Activated CD8-positive, alpha-beta memory T cell treated with anti-CD3 and anti-CD28 coated beads for 1 hour (primary cell): ENCODE measurements around the gene SMARCD1.
"Not testable (repeated sequence)": the region's sequence is repeated elsewhere in the genome, so short reads cannot be mapped to it uniquely, and the experiment has no call there.

Source experiments
- DNase-seq, 2 donors: peaks; one replicate each; pipeline ENCODE4 v3.0.0-alpha.2; 2020; ENCODE audit warnings: low read depth in 1 of 2; ENCODE audit errors: extremely low read depth in 1 of 2

SMARCD1 gene

GRCh38 chr12:50075808-50076170 lies 9.4 kb upstream of the SMARCD1 start:
- DNase-seq: no peak

DNA sequence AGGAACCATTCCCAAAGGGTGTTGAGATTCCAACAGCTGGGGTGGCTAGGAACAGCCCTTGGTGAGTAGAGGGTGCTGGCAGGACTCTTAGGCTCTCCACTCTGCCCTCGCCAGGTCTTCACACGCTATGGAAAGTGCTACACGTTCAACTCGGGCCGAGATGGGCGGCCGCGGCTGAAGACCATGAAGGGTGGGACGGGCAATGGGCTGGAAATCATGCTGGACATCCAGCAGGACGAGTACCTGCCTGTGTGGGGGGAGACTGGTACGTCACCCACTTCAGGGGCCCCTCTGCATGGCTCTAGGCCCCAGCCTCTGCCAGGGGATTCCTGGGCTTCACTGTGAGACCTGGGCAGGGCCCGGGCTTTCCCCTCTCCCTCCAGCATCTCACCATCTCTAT lies 8.0 kb upstream of the SMARCD1 start:
- no peak for DNase-seq

- DNase-seq: no peak
These were observed 6.9 kb upstream of the SMARCD1 start for GRCh38 chr12:50078281-50078680.

DNA sequence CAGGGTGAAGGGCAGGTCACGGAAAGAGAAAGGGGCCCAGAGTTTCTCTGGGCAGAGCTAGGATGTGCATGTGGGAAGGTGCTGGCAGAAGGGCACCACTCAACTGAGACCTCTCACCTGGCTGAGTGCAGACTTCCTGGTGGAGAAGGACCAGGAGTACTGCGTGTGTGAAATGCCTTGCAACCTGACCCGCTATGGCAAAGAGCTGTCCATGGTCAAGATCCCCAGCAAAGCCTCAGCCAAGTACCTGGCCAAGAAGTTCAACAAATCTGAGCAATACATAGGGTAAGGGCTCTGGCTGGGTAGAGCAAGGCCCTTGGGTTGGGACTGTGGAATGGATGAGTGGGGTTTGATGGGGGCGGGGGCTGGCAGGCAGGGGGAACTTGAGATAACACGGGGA lies 5.4 kb upstream of the SMARCD1 start:
- DNase-seq: no peak

GRCh38 chr12:50081096-50081808 lies 3.9 kb upstream of the SMARCD1 start:
- DNase-seq: no peak

GRCh38 chr12:50082644-50083043 lies 2.5 kb upstream of the SMARCD1 start:
- DNase-seq: no peak

DNA sequence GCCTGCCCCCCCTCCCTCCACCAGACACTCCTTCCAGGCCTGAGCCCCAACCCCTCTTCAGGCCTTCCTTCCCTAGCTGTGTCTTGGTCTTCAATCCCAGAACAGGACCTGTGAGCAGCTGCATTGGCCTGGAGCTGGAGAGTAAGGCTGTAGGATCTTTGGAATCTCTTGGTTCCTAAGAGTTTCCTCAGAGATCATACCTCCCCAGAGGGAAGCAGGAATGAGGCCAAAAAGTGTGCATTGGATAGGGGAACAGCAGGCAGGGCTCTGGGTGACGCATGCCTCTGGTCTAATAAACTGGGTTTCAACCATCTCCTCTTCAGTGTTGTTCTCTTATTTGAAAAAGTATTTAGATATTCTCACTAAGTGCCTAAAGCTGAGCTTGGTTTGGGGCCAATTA lies 1.8 kb upstream of the SMARCD1 start:
- no peak for DNase-seq

GRCh38 chr12:50084409-50084774 lies 750 bp upstream of the SMARCD1 start:
- not testable (repeated sequence) for DNase-seq

DNA sequence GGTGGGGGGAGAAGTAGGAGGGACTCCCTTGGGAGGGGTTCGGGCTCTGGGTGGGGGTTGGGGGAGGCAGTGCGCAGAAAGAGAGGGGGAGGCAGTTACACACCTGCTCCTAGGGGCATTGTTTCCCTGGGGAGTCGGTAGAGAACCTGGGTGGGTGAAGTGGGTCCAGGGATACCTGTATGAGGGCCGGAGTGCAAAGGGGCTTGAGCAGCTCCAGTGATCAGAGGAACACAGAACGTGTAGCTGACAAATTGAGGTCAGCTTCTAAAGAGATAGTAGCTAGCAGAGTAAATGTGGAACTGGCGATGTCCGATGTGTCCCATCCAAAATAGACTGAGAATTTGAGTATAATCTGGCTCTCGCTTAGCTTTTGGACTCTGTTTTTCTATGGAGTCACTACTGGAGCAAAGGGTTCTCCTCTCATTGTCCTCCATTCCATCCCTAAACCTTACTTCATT lies 502 bp downstream of the SMARCD1 start:
- peak in 1 of 2 donors; percentile 25 for DNase-seq

- no peak for DNase-seq
These were observed 1.0 kb downstream of the SMARCD1 start for GRCh38 chr12:50086148-50086547.

- DNase-seq: no peak
These were observed 2.0 kb downstream of the SMARCD1 start for GRCh38 chr12:50087151-50087550.

- no peak for DNase-seq
These were observed 2.9 kb downstream of the SMARCD1 start for GRCh38 chr12:50087995-50088394.

DNA sequence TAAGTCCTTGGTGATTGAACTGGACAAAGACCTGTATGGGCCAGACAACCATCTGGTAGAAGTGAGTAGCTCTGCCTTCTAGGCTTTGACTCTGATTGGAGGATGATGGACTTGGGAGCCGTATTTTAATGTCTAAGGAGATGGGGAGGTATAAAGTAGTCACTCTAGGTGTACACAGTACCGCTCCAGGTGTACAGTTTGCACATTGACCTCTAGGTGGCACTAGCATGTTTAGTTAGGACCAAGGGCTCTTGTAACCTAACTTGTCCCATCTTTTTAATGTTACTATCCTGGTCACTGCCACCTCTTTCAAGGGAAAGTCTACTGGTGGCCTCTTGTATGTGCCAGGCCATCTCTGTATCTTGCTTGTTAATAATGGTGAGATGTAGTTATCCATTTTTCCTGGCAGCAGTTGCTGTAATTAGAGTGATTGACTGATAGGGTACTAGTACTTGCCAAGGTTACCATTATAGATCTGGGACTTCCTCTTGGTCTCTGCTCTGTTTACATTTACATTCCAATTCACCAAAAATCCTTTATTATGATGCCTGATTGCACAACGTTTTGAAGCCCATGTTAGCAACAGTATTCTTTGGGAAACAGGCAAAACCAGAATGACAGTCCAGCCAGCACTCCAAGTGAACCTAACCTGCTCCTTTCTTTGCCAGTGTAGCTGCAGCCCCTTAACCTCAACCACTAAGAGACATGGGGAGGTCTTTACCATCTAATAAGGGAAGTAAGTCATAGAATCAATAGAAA lies 3.6 kb downstream of the SMARCD1 start:
- DNase-seq: peak in 1 of 2 donors; percentile 18

DNA sequence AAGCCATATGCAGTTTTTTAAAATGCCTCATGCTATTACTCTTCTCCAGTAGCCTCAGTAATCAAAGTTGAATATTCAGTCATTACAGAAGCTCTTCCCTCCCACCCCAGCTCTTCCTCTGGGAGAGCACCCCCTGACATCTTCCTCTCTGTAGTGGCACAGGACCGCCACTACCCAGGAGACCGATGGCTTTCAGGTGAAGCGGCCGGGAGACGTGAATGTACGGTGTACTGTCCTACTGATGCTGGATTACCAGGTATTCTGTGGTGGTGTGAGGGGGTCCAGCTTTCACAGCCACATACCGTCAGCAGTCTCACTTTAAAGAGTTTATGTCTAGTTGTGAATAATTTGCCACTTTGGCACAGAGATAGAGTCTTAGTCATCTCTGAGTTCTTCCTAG lies 4.6 kb downstream of the SMARCD1 start:
- DNase-seq: no peak

GRCh38 chr12:50090391-50090790 lies 5.2 kb downstream of the SMARCD1 start:
- DNase-seq: no peak

- DNase-seq: no peak
These were observed 12.8 kb downstream of the SMARCD1 start for GRCh38 chr12:50097952-50098351.

DNA sequence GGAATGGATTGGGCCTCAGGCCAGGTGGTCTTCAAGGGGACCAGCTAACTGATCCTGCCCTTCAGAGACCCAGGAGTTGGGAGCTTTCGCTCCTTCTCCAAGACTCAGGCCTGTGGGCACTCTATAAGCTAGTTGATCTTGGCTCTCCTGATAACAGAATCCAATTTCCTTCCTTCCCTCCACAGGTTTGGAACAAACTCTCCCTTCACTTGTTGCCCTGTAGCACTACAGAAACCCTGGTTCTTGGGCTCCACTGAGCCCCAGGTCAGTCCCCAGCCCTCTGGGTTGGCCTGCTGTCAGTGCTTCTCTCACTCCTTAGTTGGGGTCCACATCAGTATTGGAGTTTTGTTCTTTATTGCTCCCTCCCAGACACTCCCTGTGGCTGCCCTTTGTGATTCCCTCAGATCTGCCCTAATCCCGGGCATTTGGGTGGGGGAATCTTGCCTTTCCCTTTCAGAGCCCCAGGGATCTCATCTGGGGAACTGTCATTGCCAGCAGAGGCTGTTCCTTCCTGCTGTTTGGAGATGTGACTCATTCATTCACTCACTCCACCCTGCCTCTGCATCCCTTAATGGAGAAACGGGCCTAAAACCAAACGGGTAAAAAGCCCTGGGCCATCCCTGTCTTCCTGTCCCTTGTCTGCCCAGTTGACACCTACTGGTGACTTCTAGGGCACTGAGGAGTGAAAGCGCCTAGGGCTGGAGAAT lies 14.3 kb downstream of the SMARCD1 start:
- DNase-seq: no peak

GRCh38 chr12:50100561-50100960 lies 15.4 kb downstream of the SMARCD1 start:
- DNase-seq: no peak

- DNase-seq: no peak
These were observed 16.5 kb downstream of the SMARCD1 start for GRCh38 chr12:50101663-50102062.

GRCh38 chr12:50102131-50102531 lies 17.0 kb downstream of the SMARCD1 start:
- no peak for DNase-seq

- no peak for DNase-seq
These were observed 17.6 kb downstream of the SMARCD1 start for GRCh38 chr12:50102646-50103309.
